Measurements from ENCODE around the gene MPP1.

DNA sequence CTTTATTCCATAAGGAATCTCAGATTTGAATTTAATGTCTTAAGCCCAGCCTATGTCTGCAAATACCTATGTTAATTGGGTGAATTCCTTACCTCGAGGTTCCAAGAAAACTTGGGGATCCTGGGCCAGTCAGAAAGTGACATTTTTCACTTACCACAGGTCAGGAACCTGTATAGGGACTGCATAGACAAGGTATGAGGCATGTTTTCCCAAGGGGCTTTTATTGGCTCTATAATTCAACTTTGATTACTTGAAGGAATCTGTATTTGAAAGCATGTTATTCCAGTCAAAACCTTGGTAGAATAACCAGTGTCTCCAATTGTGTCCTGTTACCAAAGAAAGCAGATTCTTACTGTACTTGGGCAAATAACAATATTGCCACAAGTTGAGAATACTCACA lies 8.5 kb upstream of the MPP1 start:
- no peak for TF ChIP-seq MXI1 (IDR thresholded peaks at IDR 0.05; ENCODE audit: low read depth, low read length)
- TF ChIP-seq, protein P1, sequence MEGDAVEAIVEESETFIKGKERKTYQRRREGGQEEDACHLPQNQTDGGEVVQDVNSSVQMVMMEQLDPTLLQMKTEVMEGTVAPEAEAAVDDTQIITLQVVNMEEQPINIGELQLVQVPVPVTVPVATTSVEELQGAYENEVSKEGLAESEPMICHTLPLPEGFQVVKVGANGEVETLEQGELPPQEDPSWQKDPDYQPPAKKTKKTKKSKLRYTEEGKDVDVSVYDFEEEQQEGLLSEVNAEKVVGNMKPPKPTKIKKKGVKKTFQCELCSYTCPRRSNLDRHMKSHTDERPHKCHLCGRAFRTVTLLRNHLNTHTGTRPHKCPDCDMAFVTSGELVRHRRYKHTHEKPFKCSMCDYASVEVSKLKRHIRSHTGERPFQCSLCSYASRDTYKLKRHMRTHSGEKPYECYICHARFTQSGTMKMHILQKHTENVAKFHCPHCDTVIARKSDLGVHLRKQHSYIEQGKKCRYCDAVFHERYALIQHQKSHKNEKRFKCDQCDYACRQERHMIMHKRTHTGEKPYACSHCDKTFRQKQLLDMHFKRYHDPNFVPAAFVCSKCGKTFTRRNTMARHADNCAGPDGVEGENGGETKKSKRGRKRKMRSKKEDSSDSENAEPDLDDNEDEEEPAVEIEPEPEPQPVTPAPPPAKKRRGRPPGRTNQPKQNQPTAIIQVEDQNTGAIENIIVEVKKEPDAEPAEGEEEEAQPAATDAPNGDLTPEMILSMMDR (IDR thresholded peaks at IDR 0.05) = no peak
- no peak for TF ChIP-seq GABPA (IDR thresholded peaks at IDR 0.05; ENCODE audit: low read depth)
- no peak for TF ChIP-seq RAD21 (IDR thresholded peaks at IDR 0.05; ENCODE audit: low read length)
- no peak for TF ChIP-seq POLR2AphosphoS5 (IDR thresholded peaks at IDR 0.05; ENCODE audit: low read depth, low read length)
- TF ChIP-seq, protein P2, sequence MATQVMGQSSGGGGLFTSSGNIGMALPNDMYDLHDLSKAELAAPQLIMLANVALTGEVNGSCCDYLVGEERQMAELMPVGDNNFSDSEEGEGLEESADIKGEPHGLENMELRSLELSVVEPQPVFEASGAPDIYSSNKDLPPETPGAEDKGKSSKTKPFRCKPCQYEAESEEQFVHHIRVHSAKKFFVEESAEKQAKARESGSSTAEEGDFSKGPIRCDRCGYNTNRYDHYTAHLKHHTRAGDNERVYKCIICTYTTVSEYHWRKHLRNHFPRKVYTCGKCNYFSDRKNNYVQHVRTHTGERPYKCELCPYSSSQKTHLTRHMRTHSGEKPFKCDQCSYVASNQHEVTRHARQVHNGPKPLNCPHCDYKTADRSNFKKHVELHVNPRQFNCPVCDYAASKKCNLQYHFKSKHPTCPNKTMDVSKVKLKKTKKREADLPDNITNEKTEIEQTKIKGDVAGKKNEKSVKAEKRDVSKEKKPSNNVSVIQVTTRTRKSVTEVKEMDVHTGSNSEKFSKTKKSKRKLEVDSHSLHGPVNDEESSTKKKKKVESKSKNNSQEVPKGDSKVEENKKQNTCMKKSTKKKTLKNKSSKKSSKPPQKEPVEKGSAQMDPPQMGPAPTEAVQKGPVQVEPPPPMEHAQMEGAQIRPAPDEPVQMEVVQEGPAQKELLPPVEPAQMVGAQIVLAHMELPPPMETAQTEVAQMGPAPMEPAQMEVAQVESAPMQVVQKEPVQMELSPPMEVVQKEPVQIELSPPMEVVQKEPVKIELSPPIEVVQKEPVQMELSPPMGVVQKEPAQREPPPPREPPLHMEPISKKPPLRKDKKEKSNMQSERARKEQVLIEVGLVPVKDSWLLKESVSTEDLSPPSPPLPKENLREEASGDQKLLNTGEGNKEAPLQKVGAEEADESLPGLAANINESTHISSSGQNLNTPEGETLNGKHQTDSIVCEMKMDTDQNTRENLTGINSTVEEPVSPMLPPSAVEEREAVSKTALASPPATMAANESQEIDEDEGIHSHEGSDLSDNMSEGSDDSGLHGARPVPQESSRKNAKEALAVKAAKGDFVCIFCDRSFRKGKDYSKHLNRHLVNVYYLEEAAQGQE (IDR thresholded peaks at IDR 0.05; ENCODE audit: low read depth, low read length) = no peak
- TF ChIP-seq, protein P3, sequence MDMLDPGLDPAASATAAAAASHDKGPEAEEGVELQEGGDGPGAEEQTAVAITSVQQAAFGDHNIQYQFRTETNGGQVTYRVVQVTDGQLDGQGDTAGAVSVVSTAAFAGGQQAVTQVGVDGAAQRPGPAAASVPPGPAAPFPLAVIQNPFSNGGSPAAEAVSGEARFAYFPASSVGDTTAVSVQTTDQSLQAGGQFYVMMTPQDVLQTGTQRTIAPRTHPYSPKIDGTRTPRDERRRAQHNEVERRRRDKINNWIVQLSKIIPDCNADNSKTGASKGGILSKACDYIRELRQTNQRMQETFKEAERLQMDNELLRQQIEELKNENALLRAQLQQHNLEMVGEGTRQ (IDR thresholded peaks at IDR 0.05; ENCODE audit: borderline replicate concordance, low read depth, low read length) = no peak
- no peak for TF ChIP-seq EZH2phosphoT487 (IDR thresholded peaks at IDR 0.05; ENCODE audit: borderline replicate concordance, low read depth)
- TF ChIP-seq SMC3 (IDR thresholded peaks at IDR 0.05; ENCODE audit: low read depth, low read length) = no peak
- TF ChIP-seq EP300 (IDR thresholded peaks at IDR 0.05; ENCODE audit: borderline replicate concordance in 1 of 2, low read depth in 1 of 2, low read length in 1 of 2) = no peak
- no peak for TF ChIP-seq GATA2 (CRISPR knock-in tag; IDR thresholded peaks at IDR 0.05)
- TF ChIP-seq YY1 (IDR thresholded peaks at IDR 0.05; ENCODE audit: low read depth) = no peak
- TF ChIP-seq SIN3A (IDR thresholded peaks at IDR 0.05; ENCODE audit: borderline replicate concordance, low read depth, low read length) = no peak
- no peak for TF ChIP-seq TEAD4 (IDR thresholded peaks at IDR 0.05; ENCODE audit: borderline replicate concordance, insufficient read depth)

Data from SK-N-SH (cell line).